HEK293T (cell line): Measurements from ENCODE around the gene ADAMTS12.

ENCODE experiments used
- CTCF ChIA-PET: fragments of 350-600 bp; formaldehyde crosslinking; extraction: SDS; loops from one replicate; lab custom pipeline; 2021; ENCODE audit warnings: antibody characterized with exemption, inconsistent platforms; lab: Yijun Ruan, JAX
- POLR2A ChIA-PET: fragments of 350-600 bp; formaldehyde crosslinking; extraction: SDS; loops from one replicate; lab custom pipeline; 2020; ENCODE audit warnings: antibody characterized with exemption, inconsistent platforms; lab: Yijun Ruan, JAX
- DNase-seq: peaks from one replicate; pipeline ENCODE4 v3.0.0; 2012; ENCODE audit warnings: mixed read lengths; ENCODE audit errors: extremely low spot score
- ARNT ChIP-seq: fragments of 450-650 bp; IDR thresholded peaks from 2 replicates; pipeline ENCODE4 v1.6.1; 2017; ENCODE audit warnings: mild to moderate bottlenecking
- BHLHE40 ChIP-seq: fragments of 450-650 bp; IDR thresholded peaks from 2 replicates; pipeline ENCODE4 v1.6.1; 2016; ENCODE audit warnings: mild to moderate bottlenecking, moderate library complexity, borderline replicate concordance
- CTBP1 ChIP-seq: fragments of 450-650 bp; IDR thresholded peaks from 2 replicates; pipeline ENCODE4 v1.6.1; 2016; ENCODE audit warnings: borderline replicate concordance
- ELF4 ChIP-seq: fragments of 450-650 bp; IDR thresholded peaks from 2 replicates; pipeline ENCODE4 v1.6.1; 2017; ENCODE audit warnings: antibody characterized with exemption
- FOXA1 ChIP-seq: fragments of 450-650 bp; IDR thresholded peaks from 2 replicates; pipeline ENCODE4 v1.6.1; 2016; ENCODE audit warnings: mild to moderate bottlenecking
- FOXK2 ChIP-seq: fragments of 450-650 bp; IDR thresholded peaks from 2 replicates; pipeline ENCODE4 v1.6.1; 2016; ENCODE audit warnings: mild to moderate bottlenecking
- FOXM1 ChIP-seq: fragments of 450-650 bp; IDR thresholded peaks from 2 replicates; pipeline ENCODE4 v1.6.1; 2017; ENCODE audit warnings: mild to moderate bottlenecking, borderline replicate concordance
- HDGF ChIP-seq: fragments of 450-650 bp; IDR thresholded peaks from 2 replicates; pipeline ENCODE4 v1.6.1; 2017; ENCODE audit warnings: antibody characterized with exemption, borderline replicate concordance
- L3MBTL2 ChIP-seq: fragments of 450-650 bp; conservative IDR thresholded peaks from 2 replicates; pipeline ENCODE4 v1.6.1; 2016; ENCODE audit warnings: mild to moderate bottlenecking
- LEF1 ChIP-seq: fragments of 450-650 bp; IDR thresholded peaks from 2 replicates; pipeline ENCODE4 v1.6.1; 2017; ENCODE audit warnings: mild to moderate bottlenecking, borderline replicate concordance
- NFRKB ChIP-seq: fragments of 450-650 bp; IDR thresholded peaks from 2 replicates; pipeline ENCODE4 v1.6.1; 2016; ENCODE audit warnings: mild to moderate bottlenecking, moderate library complexity
- SP1 ChIP-seq: fragments of 450-650 bp; IDR thresholded peaks from 2 replicates; pipeline ENCODE4 v1.6.1; 2017
- SUZ12 ChIP-seq: fragments of 450-650 bp; IDR thresholded peaks from 2 replicates; pipeline ENCODE4 v1.6.1; 2016; ENCODE audit warnings: mild to moderate bottlenecking
- TARDBP ChIP-seq: fragments of 450-650 bp; IDR thresholded peaks from 2 replicates; pipeline ENCODE4 v1.6.1; 2016
- ZNF384 ChIP-seq: fragments of 450-650 bp; IDR thresholded peaks from 2 replicates; pipeline ENCODE4 v1.6.1; 2016
- TF ChIP-seq, protein P1 (sequence below): fragments of 450-650 bp; IDR thresholded peaks from 2 replicates; pipeline ENCODE4 v1.6.1; 2016

Gene ADAMTS12

DNA sequence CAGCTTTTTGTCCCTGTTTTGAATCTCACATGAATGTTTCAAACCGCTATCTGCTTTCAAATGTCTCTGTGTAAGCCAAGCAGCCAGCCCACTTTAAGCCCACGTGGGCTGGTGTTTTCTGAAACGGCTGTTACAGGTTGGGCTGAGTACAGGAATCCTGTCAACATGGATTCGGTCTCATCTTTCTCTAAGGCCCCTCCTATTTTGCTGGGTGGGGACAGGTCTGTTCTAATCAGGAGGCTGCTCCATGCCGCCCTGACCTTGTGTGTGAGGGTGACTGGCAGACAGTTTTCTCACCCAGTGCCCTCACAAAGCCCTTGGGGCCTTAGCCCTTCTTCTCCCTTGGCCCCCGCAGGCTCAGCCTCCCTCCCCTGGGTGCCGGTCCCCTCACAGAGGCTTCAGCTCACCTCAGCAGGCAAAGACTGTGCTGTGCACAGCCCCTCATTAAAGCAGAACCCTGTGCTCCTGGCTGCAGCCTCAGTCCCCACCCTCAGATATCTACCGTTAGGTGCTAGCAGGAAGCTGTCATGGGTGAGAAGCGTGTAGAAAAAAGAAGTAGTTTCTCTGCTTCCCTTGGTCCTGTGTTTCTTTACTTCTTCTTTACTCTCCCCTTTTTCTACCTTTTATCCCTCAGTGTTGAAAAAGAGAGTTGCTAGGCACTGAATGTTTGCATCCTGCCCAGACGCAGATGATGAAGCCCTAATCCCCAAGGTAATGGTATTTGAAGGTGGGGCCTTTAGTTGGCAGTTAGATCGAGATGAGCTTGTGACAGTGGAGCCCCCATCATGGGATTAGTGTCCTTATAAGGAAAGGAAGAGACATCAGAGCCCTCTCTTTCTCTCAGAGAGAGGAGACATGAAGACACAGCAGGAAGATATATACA lies 205.7 kb downstream of the ADAMTS12 start:
- POLR2A ChIA-PET: no interaction called here
- no peak for DNase-seq
- CTCF ChIA-PET: no interaction called here
- no peak for TF ChIP-seq FOXA1
- TF ChIP-seq HDGF: no peak
- TF ChIP-seq TARDBP: no peak
- no peak for TF ChIP-seq FOXK2
- TF ChIP-seq SP1: no peak
- TF ChIP-seq FOXM1: no peak
- no peak for TF ChIP-seq L3MBTL2
- no peak for TF ChIP-seq BHLHE40
- no peak for TF ChIP-seq CTBP1
- no peak for TF ChIP-seq ZNF384

DNA sequence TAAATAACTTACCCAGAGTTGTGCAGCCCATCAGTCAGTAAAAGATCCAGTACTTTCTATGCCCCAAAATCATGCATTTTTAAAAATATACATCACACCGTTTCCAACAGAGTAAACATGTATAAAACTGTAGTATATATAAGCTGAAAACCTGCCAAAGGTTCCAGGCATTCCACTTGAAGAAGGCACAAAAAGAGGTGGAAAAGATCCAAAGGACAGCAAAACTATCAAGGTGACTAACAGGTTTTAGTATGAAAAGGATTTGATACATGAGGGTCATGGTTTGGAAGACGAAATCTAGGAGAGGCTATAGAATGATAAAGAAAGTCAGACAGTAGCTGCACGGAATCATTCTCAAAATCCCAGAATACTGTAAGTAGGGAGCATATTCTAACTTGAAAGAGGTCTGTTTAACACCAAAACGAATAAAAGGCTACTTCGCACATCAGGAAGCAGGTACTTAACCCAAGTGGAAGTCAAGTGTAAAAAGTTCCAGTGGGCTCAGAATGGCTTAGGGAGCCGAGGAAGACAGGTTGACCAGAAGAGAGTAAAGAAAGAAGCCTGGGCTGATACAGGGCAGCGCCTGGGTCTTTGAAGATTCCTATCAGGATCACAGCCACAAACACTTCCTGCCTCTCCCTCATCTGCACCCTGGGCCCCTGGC lies 207.2 kb downstream of the ADAMTS12 start:
- DNase-seq: no peak
- ChIA-PET CTCF (no interaction called here), POLR2A (no interaction called here)
- TF ChIP-seq SUZ12 (no peak), SP1 (no peak), ARNT (no peak), CTBP1 (no peak), NFRKB (no peak), HDGF (no peak), ZNF384 (no peak), LEF1 (no peak), ELF4 (no peak), FOXK2 (no peak), BHLHE40 (no peak), L3MBTL2 (no peak), FOXA1 (no peak), TARDBP (no peak), FOXM1 (no peak)
- TF ChIP-seq, protein P1, sequence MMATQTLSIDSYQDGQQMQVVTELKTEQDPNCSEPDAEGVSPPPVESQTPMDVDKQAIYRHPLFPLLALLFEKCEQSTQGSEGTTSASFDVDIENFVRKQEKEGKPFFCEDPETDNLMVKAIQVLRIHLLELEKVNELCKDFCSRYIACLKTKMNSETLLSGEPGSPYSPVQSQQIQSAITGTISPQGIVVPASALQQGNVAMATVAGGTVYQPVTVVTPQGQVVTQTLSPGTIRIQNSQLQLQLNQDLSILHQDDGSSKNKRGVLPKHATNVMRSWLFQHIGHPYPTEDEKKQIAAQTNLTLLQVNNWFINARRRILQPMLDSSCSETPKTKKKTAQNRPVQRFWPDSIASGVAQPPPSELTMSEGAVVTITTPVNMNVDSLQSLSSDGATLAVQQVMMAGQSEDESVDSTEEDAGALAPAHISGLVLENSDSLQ: no peak

DNA sequence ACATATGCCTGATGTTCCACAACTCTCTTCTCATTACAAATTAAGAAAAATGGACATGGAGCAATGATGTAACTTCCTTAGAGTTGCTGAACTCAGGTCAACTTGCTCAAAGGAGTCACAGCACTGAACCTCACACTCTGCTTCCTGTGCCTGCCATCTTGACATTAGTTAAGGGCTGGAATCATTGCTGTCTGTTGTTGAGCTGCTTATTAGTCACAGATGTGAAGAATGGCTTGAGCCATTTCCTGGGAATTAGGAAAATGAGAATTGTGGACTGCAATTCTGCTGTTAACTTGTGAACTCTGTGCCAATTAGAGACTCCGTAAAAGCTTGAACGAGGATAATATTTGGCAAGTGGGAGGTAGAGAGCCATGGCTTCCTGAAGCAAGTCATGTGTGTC lies 212.0 kb downstream of the ADAMTS12 start:
- TF ChIP-seq, protein P1: no peak
- TF ChIP-seq HDGF (no peak), NFRKB (no peak), SP1 (no peak), L3MBTL2 (no peak), SUZ12 (no peak), ELF4 (no peak), FOXA1 (no peak), TARDBP (no peak), BHLHE40 (no peak)
- no peak for DNase-seq
- POLR2A ChIA-PET: interaction anchor here (1.1 kb wide), 1 partner anchor 17 kb away, joined by 3 read pairs; no protein-coding TSS in a partner anchor
- CTCF ChIA-PET: no interaction called here

DNA sequence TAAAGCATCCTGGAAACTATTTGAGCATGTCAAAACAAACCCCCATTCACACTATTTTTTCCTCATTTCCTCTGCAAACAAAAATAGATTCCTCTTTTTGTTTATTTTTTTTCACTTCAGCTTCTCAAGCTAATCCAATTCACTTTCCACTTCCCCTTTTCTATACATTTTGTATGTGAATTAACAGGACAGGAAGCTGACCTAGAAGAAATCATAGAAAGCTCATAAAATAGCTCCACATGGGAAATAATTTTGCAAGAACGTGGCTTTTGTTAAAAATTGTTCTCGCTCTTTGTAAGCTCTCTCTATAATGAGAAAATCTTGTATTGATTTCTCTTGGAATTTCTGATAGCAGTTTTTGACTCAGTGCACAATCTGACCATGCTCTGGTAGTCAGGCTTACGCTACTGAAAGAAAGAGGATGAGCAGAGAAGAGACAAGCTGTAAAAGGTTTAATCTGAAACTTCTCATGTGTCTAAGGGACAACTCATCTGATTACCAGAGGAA lies 215.8 kb downstream of the ADAMTS12 start:
- CTCF ChIA-PET: no interaction called here
- TF ChIP-seq SP1: no peak
- TF ChIP-seq FOXK2: no peak
- TF ChIP-seq, protein P1: no peak
- TF ChIP-seq TARDBP: no peak
- TF ChIP-seq CTBP1: no peak
- no peak for TF ChIP-seq ELF4
- no peak for TF ChIP-seq HDGF
- TF ChIP-seq BHLHE40: no peak
- no peak for TF ChIP-seq ARNT
- POLR2A ChIA-PET: no interaction called here
- DNase-seq: no peak

DNA sequence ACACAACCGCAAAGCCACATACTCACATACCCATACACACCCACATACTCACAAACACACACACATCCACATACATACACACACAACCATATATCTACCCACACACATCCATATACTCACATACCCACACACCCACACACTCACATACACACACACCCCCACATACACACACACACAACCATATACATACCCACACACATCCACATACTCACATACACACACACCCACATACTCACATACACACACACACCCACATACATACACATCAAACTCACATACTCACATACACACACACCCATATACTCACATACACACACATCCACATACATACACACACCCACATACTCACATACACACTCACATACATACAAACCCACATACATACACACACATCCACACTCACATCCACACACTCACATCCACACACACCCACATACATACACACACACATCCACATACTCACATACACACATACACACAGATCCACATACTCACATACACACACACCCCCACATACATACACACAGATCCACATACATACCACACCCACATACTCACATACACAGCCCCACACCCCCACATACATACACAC lies 220.0 kb downstream of the ADAMTS12 start:
- CTCF ChIA-PET: no interaction called here
- POLR2A ChIA-PET: no interaction called here
- TF ChIP-seq, protein P1: no peak
- TF ChIP-seq HDGF (no peak), LEF1 (no peak), ZNF384 (no peak), SP1 (no peak), FOXM1 (no peak), CTBP1 (no peak), BHLHE40 (no peak)
- no peak for DNase-seq
